HG03060 (cell line): ENCODE results near the gene KIF23.
"Not testable (repeated sequence)": the region's sequence is repeated elsewhere in the genome, so short reads cannot be mapped to it uniquely, and the experiment has no call there.

Experiments
- ATAC-seq: cut with Tn5 transposase; IDR thresholded peaks from one replicate; pipeline ENCODE4 v1.9.1; 2021; ENCODE audit warnings: low read depth, moderate number of reproducible peaks; ENCODE audit not compliant: unreplicated experiment

KIF23 gene

DNA sequence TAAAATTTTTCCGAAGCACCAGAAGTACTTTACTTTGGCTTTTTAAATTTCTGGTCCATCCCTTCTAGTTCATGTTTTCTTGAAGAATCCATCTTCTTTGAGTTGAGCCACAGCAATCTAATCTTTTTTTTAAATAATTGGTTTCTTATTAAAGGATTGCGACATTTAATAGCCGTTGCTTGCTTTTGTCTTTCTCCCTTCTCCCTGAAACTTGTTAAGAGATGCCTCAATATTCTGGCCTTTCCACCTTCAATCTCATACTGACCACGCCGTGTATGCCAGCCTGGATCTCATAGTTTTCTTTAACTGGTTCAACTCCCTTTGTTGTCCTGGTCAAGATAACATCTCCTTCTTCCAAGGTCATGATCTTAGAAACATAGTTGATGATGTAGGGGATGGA, 20.1 kb downstream of the KIF23 start:
- no peak for ATAC-seq

DNA sequence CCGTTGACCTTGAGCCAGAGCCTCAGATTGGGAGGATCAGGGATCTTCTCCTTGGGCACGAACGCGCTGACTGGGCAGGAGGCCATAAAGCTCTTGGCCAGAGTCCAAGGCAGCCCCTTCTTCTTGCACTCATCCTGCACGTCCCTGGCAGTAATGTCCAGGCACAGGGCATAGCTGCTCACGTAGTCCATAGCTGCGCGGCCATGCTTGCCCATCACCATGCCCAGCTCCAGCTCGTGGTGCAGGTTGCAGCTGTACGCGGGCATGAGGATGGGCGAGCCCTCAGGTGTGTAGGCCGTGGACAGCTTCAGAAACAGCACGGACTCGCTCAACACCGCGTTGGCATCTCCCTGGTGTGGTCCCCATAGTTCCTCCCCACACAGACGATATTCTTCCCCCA, 20.5 kb downstream of the KIF23 start:
- ATAC-seq, result no peak

DNA sequence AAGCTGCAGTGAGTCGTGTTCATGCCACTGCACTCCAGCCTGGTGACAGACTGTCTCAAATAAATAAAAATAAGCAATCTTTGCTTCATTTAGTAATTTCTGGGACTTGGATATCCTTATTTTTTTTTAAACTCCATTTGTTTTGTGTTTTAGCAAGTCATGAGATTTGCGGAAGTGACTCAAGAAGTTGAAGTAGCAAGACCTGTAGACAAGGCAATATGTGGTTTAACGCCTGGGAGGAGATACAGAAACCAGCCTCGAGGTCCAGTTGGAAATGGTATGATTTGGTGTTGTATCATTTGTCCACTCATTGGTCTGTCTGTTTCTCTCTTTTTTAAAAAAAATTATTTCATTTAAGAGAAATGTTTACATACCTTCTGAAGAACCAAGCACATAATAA, 21.8 kb downstream of the KIF23 start:
- ATAC-seq, result no peak

DNA sequence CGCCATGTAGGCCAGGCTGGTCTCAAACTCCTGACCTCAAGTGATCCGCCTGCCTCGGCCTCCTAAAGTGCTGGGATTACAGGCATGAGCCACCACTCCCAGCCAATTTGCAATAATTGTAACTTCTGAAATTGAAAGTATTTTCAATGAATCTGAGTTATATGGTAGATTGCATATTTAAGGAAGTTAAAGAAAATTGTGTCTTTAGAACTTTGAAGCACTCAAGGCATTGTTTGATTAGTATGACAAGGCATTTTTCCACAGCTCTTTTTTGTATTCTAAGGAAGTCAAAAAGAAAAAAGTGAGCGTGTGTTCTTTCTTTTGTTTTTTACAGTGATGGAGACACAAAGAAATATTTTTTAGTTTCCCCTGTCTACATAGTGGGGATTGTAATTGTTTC, 22.8 kb downstream of the KIF23 start:
- ATAC-seq, result no peak

DNA sequence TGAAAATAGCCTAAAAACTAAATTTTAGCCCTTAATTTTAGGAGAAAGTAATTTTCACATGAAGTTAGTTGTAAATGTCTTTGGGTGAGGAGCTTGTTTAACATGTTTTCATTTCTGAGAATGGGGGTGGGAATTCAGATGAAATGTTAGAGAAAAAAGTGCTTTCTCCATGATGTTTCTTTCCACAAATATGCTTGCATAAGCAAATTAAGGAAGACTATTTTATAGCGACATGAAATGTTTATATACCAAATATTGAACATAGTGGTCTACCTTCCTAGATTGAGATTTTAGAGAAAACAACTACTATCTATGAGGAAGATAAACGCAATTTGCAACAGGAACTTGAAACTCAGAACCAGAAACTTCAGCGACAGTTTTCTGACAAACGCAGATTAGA, 25.5 kb downstream of the KIF23 start:
- no peak for ATAC-seq

DNA sequence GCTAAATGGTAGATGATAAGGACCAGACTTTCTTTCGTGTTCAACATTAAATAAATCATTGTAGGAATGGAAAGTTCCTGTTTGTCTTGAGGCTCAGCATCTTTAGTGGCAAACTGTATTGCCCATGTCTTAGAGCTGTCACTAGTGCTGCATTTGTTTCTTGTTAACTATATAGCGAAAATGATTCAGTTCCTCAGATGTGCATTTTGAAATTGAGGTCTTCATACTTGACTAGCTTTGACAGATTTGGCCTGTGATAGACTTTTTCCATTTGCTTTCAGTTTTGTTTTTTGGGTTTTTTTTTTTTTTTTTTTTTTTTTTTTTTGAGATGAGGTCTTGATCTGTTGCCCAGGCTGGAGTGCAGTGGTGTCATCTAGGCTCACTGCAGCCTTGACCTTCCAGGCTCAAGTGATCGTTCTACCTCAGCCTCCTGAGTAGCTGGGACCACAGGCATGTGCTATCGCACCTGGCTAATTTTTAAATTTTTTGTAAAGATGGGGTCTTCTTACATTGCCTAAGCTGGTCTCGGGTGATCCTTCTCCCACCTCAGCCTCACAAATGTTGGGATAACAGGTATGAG, 29.0 kb downstream of the KIF23 start:
- ATAC-seq, result peak; percentile 66

DNA sequence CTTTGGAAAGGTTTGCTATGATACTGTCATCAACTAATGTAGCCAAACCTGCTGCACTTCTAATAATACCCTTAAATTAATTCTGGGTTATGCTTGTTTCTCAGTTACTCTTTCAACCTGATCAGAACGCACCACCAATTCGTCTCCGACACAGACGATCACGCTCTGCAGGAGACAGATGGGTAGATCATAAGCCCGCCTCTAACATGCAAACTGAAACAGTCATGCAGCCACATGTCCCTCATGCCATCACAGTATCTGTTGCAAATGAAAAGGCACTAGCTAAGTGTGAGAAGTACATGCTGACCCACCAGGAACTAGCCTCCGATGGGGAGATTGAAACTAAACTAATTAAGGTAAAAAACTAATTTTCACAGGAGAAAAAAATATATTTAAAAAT, 30.5 kb downstream of the KIF23 start:
- ATAC-seq, result no peak

DNA sequence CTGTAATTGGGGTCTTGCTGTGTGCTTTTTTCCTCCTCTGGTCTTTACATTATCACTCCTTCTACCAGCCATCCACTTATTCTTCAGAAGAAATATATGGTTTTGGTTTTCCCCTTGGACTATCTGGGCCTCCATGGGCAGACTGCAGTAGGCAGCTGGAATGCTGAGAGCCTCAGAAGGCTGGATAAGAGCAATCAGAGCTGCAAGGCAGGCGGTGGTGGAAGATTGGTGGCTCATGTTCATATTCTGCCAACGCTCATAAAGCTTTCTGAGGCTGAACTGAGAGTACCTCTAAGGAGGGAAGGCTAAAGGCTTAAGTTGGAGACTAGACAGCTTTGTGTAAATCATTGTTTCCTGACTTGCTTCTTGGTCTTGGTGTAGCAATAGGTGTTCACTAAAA, 32.8 kb downstream of the KIF23 start:
- ATAC-seq, result no peak

DNA sequence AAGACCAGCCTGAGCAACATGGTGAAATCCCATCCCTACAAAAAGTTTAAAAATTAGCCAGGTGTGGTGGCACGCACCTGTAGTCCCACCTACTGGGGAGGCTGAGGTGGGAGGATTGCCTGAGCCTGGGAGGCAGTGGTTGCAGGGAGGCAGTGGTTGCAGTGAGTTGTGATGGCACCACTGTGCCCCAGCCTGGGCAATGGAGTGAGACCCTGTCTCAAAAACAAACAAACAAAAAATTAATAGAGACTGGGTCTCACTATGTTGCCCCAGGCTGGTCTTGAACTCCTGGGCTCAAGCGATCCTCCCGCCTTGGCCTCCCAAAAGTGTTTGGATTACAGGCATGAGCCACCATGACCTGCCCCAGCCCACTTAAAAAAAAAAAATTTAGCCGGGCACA, 36.1 kb downstream of the KIF23 start:
- ATAC-seq, result not testable (repeated sequence)

DNA sequence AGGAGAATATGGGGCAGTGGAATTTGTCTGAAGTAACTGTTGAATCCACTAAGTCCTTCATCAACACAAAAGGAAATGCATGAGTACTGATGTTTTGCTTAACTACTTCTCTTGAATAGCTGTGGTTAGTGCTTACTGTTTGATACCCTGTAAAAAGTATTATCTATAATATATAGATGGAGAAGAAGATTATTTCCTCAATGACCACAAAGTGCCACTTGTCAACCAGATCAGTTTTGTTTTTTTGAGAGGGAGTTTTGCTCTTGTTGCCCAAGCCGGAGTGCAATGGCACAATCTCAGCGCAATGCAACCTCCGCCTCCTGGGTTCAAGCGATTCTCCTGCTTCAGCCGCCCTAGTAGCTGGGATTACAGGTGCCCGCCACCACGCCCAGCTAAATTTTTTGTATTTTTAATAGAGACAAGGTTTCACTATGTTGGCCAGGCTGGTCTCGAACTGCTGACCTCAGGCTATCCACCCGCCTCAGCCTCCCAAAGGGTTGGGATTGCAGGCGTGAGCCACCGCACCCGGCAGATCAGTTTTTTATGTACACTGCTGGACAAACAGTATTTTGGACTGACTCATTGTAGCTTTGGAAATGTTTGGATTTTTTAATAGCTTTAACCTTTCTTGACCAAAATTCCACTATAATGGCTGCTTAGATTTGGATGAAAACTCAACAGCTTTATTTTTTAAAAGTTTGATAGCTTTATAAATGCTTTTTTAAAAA, 37.0 kb downstream of the KIF23 start:
- no peak for ATAC-seq

DNA sequence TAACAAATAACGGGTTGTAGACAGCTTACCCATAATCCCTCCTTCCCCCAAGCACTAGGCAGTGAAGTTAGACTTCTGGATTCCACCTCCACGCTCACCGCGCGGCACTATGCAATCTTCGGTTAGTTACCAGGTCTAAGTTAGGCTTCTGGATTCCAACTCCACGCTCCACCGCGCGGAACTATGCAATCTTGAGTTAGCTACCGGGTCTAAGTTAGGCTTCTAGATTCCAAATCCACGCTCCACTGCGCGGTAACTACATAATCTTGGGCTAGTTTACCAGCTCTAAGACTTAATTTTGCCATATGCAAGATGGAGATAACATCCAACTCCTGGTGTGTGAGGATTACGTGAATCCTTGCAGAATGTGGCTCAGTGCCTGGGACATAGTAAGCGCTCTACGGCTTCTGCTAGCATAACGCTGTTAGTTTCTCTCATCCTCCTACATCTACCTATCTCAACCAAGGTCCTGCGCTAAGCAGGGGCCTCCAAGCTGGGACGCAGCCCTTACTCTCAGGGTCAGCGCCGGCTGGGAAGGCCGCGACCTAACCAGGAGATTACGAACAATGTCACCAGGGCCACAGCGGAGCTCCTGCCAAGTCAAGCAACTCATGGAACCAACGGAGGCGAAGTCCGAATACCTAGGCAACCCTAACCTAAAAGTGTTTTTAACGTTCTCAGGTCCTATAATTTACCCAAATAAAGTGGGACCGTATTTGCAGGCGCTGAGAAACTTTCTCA, 38.0 kb downstream of the KIF23 start:
- ATAC-seq, result peak; percentile 12

DNA sequence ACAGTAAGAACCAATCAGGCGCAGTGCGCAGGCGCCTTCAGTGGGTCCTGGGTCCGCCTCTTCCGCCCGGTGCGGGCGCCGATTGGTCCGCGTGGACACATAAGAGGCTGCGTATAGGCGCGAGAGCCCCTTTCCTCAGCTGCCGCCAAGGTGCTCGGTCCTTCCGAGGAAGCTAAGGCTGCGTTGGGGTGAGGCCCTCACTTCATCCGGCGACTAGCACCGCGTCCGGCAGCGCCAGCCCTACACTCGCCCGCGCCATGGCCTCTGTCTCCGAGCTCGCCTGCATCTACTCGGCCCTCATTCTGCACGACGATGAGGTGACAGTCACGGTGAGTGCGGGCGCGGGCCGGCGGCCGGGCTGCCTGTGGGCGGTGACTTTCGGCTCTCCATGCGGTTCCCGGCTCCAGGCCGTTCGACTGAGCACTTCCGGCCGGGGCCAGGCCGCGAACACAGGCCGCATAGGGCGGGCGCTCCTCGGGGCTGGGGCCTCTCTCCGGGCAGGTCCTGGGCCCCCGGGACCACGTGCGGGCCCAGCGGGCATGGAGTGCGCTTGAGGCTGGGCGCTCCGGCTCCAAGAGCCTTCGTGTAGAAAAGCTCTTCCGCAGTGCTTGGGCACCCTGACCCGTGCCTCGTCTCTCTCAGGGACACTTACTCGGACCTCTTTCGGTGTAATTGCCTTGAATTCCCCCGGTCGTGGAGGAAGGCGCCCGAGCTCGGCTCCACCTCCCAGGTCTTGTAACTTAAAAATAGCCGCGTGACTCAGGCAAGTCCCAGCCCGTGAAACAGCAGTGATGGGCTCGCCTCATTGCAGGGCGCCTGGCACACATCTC, 38.8 kb downstream of the KIF23 start, which contains the start of gene RPLP1:
RPLP1 (plus strand) TSS at position 127 of the 830 bp plus-strand sequence; CDS start at position 258, 131 bp downstream.
- ATAC-seq, result peak; percentile 59

DNA sequence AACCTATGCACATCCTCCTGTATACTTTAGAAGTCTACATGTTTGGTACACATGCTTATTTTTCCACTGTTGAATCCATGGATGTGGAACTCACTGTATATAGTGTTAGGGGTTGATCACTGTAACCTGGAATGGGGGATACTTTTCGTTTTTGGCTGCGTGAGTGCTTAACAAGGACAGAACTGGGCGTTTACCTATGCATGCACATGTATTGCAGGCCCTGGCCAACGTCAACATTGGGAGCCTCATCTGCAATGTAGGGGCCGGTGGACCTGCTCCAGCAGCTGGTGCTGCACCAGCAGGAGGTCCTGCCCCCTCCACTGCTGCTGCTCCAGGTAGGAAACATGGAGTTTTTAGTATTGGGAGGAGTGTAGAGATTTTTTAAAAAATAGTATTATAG, 40.8 kb downstream of the KIF23 start:
- no peak for ATAC-seq

DNA sequence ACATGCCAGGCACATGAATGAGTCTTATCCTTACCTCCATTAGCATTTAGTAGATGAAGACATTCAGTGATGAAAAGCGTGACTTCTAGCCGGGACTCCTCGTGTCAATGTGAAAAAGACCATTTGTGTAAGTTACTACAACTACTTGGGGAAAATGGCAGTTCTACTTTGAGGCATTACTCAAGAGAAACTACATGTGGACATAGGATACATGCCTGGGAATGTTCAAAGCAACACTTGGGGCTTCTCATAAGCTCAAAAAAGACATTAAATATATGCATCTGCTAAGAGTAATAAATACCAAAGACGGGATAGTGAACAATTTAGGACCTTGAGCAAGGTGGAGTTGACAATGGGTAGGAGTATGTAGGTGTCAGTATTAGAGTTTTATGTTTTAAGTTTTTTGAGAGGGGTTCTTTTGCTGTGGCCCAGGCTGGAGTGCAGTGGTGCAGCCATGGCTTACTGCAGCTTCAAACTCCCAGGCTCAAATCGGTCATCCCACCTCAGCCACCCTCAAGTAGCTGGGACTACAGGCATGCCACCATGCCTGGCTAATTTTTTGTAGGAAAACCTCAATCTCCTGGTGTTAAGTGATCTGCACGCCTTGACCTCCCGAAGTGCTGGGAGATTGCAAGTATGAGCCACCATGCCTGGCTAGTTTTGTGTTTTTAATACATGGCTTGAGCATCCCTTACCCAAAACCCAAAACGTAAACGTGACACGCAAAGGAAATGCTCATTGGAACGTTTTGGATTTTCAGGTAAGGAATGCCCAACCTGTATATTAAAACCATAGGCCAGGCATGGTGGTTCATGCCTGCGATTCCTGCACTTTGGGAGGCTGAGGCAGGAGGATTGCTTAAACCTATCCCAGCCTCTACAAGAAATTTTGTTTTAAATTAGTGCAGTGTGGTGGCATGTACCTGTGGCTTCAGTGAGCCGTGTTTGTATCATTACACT, 42.3 kb downstream of the KIF23 start:
- ATAC-seq, result no peak

DNA sequence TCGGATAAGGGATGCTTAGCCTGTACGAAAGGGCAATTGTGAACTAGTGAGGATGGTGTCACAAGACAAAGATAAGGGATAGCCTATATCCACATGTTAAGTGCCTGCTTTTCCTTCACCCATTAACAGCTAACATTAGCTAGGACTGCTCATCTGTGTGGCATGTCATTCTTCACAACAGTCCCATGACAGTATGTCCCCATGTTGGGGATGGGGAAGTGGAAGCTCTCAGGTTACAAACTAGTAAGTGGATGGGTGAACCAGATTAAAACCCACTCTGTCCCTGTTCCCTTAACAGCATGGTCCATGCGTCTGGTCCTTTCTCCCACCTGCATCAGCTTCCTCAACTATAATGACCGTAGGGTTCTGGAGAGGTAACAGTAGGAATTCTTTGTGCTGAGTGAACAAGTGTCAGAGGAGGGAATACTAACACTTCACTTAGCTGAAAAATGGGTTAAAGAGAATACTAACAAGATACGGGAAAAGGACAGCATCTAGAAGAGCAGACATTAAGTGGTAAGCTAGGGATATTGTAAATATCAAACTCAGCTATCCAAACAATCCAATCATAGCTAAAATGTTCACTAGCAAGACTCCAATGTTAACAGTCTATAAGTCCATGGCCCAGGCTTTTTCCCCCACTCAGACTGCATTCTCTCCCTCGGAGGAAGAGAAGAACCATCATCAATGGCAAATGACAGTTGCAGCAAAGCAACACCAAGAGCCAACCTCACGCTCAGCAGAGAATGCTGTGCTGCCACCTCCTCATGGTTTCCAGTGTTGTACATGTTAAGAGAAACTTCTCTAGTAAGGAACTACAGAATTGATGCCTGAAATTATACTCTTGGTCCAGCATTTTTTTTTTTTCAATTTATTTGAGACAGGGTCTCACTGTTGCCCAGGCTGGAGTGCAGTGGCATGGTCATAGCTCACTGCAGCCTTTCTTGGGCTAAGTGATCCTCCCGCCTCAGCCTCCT, 43.4 kb downstream of the KIF23 start:
- no peak for ATAC-seq

DNA sequence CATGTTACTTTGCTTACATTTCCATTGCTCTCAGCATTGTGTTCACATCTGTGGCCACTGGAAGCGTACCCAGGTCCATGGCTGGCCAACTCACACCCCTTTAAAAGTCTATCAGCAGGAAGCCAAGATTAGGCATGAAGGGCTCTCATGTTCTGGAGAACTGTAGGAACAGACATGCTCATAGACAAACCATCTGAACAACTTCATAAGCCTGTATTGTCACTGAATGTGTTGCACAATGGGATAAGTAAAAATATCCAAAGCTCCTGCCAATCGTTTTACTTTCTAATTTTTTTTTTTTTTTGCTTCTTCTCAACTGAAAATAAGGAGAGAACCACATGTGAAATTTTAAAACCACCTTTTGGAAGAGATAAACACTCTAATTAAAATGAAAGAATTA, 44.9 kb downstream of the KIF23 start:
- no peak for ATAC-seq

DNA sequence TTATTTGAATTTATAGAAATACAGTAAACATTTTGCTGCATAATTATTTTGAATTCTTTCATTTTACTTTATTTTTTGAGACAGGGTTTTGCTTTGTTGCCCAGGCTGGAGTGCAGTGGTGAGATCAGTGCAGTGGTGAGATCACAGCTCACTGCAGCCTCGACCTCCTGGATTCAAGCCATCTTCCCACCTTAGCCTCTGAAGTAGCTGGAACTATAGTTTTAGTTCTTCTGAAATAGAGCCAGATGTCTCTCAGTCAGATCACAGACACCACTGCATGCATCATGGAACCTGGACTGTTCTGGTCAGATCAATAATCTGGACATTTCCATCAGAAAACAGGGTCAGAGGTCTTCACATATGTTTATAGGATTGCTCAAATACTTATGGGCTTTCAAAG, 46.3 kb downstream of the KIF23 start:
- no peak for ATAC-seq

DNA sequence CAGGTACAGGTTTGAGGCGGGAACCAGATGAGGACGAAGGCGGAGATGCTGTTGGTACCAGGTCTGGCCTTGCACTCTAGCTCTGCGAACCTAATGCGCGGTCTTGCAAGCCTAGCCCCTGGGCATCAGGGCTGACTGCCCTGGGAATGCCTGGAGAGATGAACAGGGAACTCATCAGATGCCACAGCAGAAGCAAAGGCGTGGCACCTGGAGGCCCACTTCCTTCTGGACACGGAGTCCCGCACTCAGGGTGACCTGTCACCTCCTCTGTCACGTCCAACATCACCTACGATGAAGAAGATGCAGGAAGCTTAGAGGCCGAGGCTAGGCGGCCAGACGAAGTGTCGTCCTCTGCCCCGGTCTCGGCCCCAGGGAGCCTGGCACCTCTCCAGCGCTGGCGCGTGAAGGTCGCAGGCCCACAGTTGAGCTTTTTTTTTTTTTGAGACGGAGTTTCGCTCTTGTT, 47.9 kb downstream of the KIF23 start:
- no peak for ATAC-seq
